HFFc6 (cell line): Measurements from ENCODE around the gene CRTC1. TPM values are rescaled to one million over a fixed set of nuclear protein-coding genes. Genes with fewer than 3 reads are reported as not detected.

Experiments used
- DNase-seq: peaks from one replicate; pipeline ENCODE4 v3.0.0-alpha.2; 2018
- H3K27ac Mint-ChIP-seq: 2 replicates; pipeline ENCODE4 v1.8.0; 2020; ENCODE audit warnings: mild to moderate bottlenecking, mixed read lengths
- H3K27me3 Mint-ChIP-seq: 2 replicates; pipeline ENCODE4 v1.8.0; 2021; ENCODE audit warnings: mild to moderate bottlenecking, moderate library complexity, mixed read lengths; ENCODE audit not compliant: insufficient read depth
- H3K36me3 Mint-ChIP-seq: 2 replicates; pipeline ENCODE4 v1.8.0; 2021; ENCODE audit warnings: low read depth, mixed read lengths
- H3K4me1 Mint-ChIP-seq: 2 replicates; pipeline ENCODE4 v1.8.0; 2020; ENCODE audit warnings: low read depth, mixed read lengths
- H3K4me3 Mint-ChIP-seq: 2 replicates; pipeline ENCODE4 v1.8.0; 2020; ENCODE audit warnings: mild to moderate bottlenecking, moderate library complexity, mixed read lengths
- H3K9me3 Mint-ChIP-seq: 2 replicates; pipeline ENCODE4 v1.8.0; 2020; ENCODE audit warnings: mild to moderate bottlenecking, mixed read lengths
- long read RNA-seq: library from polyadenylated mRNA; unstranded; transcript quantifications from one replicate; pipeline ENCODE4 v2.0.0, GENCODE V29; 2019
- total RNA-seq, 6 experiments: library from RNA; stranded (reverse); fragmentation: NEBNext Ultra II Directional; extraction: Animal tissue kit (Norgen Biotek cat#: 25700); gene quantifications; 2 replicates in 1 of 6; 3 replicates in 5 of 6; pipeline ENCODE4 v1.2.3, GENCODE V29; 2021
- TF ChIP-seq, protein P1 (sequence below): fragments of 200-600 bp; sonication (generic); IDR thresholded peaks from 2 replicates; pipeline ENCODE4 v1.5.0; 2021; ENCODE audit warnings: antibody characterized with exemption, mild to moderate bottlenecking

Gene CRTC1, protein sequence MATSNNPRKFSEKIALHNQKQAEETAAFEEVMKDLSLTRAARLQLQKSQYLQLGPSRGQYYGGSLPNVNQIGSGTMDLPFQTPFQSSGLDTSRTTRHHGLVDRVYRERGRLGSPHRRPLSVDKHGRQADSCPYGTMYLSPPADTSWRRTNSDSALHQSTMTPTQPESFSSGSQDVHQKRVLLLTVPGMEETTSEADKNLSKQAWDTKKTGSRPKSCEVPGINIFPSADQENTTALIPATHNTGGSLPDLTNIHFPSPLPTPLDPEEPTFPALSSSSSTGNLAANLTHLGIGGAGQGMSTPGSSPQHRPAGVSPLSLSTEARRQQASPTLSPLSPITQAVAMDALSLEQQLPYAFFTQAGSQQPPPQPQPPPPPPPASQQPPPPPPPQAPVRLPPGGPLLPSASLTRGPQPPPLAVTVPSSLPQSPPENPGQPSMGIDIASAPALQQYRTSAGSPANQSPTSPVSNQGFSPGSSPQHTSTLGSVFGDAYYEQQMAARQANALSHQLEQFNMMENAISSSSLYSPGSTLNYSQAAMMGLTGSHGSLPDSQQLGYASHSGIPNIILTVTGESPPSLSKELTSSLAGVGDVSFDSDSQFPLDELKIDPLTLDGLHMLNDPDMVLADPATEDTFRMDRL
- total RNA-seq, result 10 to 100 TPM; 11.8 to 14.5 (median 13.4) TPM
- long read RNA-seq, partial matches to known transcripts, result 0 of 2 reads
- long read RNA-seq, other reads (novel, unspliced or antisense), result 2 of 2 reads

DNA sequence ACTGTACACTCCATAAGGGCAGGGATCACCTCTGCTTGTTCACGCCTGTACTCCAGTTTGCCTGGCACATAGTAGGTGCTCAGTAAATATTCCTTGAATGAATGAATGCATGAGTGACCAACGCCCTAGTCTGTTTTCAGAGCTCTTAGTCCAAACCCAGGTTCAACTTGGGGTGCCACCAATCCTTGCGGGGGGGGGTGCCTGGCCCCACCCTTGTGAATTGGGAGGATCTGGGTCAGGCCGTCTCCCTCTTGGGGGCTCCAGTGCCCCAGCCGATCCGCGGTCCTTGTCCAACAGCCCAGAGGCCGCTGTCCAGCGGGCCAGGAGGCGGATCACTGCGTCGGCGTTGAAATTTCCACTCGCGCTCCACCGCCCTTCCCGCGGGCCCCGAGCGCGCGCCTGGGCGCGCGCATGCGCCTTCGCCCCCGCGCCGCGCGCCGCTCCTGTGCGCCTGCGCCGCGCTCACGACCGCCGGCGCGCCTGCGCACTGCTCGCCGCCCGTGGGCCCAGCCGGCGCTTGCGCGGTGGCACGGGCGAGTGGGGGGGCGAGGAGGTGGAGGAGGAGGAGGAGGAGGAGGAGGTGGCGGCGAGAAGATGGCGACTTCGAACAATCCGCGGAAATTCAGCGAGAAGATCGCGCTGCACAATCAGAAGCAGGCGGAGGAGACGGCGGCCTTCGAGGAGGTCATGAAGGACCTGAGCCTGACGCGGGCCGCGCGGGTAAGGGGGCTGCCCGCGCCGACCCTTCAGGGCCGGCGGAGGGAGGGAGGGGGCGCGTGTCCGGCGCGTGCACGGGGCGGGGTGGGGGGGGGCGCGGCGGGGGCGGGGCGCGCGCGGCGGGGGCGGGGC is at the start of gene CRTC1:
CRTC1 (plus strand) TSS at position 572 of the 849 bp plus-strand sequence; CDS start at position 595, 23 bp downstream.
- TF ChIP-seq, protein P1, sequence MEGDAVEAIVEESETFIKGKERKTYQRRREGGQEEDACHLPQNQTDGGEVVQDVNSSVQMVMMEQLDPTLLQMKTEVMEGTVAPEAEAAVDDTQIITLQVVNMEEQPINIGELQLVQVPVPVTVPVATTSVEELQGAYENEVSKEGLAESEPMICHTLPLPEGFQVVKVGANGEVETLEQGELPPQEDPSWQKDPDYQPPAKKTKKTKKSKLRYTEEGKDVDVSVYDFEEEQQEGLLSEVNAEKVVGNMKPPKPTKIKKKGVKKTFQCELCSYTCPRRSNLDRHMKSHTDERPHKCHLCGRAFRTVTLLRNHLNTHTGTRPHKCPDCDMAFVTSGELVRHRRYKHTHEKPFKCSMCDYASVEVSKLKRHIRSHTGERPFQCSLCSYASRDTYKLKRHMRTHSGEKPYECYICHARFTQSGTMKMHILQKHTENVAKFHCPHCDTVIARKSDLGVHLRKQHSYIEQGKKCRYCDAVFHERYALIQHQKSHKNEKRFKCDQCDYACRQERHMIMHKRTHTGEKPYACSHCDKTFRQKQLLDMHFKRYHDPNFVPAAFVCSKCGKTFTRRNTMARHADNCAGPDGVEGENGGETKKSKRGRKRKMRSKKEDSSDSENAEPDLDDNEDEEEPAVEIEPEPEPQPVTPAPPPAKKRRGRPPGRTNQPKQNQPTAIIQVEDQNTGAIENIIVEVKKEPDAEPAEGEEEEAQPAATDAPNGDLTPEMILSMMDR, result no peak
- Mint-ChIP-seq H3K9me3 (no peaks in the 10 kb centered on the region), H3K27ac (peak within 1 kb of the TSS; percentile 73), H3K4me1 (peaks cover 27% of the 10 kb centered on the region), H3K36me3 (no peaks in the 10 kb centered on the region), H3K4me3 (peak within 1 kb of the TSS; percentile 90), H3K27me3 (no peaks in the 10 kb centered on the region; the same call in 1 of the 2 replicates)
- peak; percentile 75 for DNase-seq

DNA sequence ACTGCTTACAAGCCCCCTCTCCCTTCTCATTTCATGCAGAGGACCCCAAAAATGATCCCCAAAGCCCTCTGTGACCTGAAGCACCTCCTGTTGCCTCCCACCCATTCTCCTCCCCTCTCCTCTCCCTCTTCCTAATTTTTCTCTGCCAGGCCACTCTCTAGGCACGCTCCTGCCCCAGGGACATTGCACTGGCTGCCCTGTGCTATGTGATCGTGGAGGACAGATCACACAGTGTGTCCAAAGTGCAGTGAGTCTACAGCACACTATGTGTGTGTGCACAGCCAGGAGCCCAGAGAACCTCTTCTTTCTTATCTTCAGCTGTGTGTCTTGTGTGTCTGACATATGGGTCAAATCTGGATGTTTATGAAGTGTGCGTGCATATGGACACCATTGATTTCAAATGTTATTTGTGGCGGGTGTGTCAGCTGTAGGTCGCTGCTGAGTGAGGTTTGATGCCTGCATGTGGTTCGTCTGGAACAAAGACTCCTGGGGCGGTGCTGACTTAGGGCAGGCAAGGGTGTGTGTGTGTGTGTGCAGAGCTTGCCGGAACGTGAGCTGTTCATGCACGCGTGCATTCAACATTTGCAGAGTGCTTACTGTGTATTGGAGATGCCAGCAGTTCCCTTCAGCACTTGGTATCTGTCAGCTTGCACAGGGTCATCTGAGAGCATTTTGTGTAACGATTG is 48.7 kb upstream of the CRTC1 start:
- H3K27me3 Mint-ChIP-seq, result peaks cover 10% of the 10 kb centered on the region
- H3K4me1 Mint-ChIP-seq, result peaks cover 6% of the 10 kb centered on the region; the same call in 1 of the 2 replicates
- peak; percentile 19 for DNase-seq
- H3K4me3 Mint-ChIP-seq, result no peak overlapping the region
- H3K36me3 Mint-ChIP-seq, result no peaks in the 10 kb centered on the region
- H3K27ac Mint-ChIP-seq, result no peak overlapping the region
- TF ChIP-seq, protein P1, result no peak
- H3K9me3 Mint-ChIP-seq, result no peaks in the 10 kb centered on the region

DNA sequence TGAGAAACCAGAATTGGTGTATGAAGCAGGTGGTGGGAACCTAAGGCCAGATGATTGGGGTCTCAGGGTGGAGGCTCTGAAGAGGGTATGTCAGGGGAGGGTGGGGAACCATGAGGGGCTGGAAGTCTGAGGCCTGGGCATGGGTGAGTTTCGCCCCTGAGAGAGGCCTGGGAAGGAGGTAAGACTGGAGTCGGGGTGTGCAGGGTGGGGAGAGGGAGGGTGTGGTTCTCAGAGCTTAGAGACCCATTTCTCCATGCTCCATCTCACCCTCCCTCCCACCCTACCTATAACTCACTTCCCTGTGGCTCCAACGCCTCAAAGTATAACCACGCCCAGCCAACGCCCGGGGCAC is 47.7 kb upstream of the CRTC1 start:
- TF ChIP-seq, protein P1, result no peak
- Mint-ChIP-seq H3K4me3 (peak overlapping the region; percentile 29; the same call in 1 of the 2 replicates), H3K27ac (no peak overlapping the region), H3K4me1 (peaks cover 6% of the 10 kb centered on the region; the same call in 1 of the 2 replicates), H3K27me3 (peaks cover 5% of the 10 kb centered on the region), H3K9me3 (no peaks in the 10 kb centered on the region), H3K36me3 (no peaks in the 10 kb centered on the region)
- DNase-seq, result no peak

DNA sequence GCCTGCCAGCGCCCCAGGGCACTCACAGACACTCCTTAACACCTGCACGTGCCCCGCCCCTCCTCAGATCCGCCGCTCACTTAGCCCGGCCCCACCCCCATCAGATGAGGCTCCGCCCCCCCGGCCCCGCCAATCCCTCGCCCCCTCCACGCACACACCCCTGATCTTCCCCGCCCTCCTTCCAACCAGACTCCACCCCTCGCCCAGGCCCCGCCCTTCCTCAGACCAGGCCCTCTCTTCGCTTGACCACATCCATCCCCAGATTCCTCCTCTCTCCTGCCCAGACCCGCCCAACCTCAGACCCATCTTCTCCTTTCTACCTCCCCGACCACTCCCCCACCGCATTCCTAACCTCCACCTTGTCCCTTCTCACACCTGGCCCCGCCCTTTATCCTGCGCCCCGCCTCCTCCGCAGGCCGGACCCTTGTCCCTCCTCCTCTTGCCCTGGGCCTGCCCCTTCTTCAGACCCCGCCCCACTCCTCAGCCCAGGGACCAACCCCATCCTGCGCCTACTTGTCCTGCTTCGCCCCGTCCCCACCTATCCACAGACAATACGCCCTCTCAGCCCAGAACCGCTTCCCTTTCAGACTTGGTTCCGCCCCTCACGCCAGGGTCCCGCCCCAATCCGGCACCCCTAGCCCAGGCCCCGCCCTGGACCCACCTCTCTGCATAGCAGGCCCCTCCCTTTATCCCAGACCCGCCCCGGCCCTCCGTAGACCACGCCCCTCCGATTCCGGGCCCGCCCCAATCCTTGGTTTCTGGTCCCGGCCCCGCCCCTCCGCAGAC is 47.1 kb upstream of the CRTC1 start:
- Mint-ChIP-seq H3K27ac (peak overlapping the region; percentile 33; the same call in 1 of the 2 replicates), H3K27me3 (peaks cover 5% of the 10 kb centered on the region), H3K9me3 (no peaks in the 10 kb centered on the region), H3K4me3 (peak overlapping the region; percentile 87), H3K36me3 (no peaks in the 10 kb centered on the region), H3K4me1 (peaks cover 6% of the 10 kb centered on the region; the same call in 1 of the 2 replicates)
- DNase-seq, result peak; percentile 80
- TF ChIP-seq, protein P1, result no peak
